ENCODE results near the gene UTF1. TPM values are rescaled to one million over a fixed set of nuclear protein-coding genes. Genes with fewer than 3 reads are reported as not detected.
"Not testable (repeated sequence)": the region's sequence is repeated elsewhere in the genome, so short reads cannot be mapped to it uniquely, and the experiment has no call there.

UTF1 gene
- total RNA-seq, 8 experiments from 2014 or later, result 0.18 to 0.38 (median 0.24) TPM; not detected in 5

DNA sequence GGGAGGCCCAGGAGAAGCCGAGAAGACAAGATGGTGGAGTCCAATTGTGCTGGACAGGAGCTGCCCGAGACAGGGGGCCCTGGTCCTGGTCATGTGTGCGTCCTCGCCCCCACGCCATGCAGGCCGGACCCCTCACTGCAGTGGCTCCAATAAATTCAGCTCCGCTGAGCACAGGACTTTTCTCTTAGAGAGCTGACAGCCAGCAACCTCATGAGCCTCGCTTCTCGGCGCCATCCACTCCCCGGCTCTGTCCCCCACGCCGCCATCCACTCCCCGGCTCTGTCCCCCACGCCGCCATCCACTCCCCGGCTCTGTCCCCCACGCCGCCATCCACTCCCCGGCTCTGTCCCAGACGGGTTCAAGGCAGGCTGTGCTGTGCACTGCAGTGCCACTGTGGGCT is 2.8 kb upstream of the UTF1 start:
- Histone ChIP-seq H3K4me1 (replicated peaks in 1 of 2) (peaks cover 18 to 22% of the 10 kb centered on the region in 2 donors), H3K4me3 (no peak overlapping the region), H3K27ac (no peak overlapping the region)
- no peak for ATAC-seq (replicated peaks in 6 of 8)
- in situ Hi-C loops (cut with MboI; ENCODE audit: low pct_unique_long_range_greater_than_20kb in 2 of 9, low sequenced_read_pairs in 9 of 9, unreplicated experiment in 9 of 9), result no loop called here
- WGBS, 10 experiments, result 80% methylated on average over 2 to 5 of the region's 21 CpGs; no CpG with 5 or more reads in 8 of the 10 experiments

DNA sequence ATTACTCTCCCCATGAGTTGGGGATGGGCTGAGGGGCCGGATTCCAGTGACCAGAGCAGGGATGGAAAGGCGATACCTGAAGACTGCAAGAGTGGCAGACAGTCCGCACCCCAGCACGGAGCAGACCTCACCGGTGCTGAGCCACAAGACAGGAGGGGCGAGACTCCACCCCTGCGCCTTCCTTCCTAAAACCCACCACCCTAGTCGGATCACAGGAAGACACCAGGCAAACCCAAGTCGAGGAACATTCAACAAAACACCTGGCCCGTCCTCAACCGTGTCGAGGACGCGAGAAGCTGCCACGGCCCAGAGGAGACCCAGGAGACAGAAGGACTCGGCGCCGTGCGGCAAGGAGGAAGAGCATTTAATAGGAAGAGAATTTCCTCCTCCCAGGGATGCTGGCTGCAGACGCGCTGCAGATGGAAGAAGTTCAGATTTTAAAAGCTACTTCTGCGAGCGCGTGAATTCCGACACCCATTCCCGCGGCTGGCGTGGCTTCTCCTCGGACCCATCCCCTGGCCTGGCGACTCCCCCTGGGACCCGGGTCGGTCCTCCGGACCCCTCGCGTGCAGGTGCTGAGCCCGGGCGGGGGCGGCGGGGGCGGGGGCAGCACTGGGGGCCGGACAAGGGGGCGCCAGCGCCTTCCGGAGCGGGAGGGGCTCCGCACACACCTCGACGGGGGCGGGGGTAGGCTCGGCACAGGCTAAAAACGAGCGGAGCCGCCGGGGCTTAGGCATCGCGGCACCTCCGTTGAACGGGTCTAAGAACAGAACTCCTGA is 563 bp upstream of the UTF1 start:
- 5 to 70% (median 27%) methylated on average over 2 to 9 of the region's 58 CpGs; no CpG with 5 or more reads in 3 of the 10 experiments for WGBS, 10 experiments
- peak in 2 of 8 experiments; percentile 12 to 15 for ATAC-seq (replicated peaks in 6 of 8)
- Histone ChIP-seq H3K4me3 (peak overlapping the region in 4 of 5 donors; percentile 25 to 34 (median 34)), H3K27ac (no peak overlapping the region), H3K4me1 (replicated peaks in 1 of 2) (peaks cover 18 to 24% of the 10 kb centered on the region in 2 donors)
- in situ Hi-C loops (cut with MboI; ENCODE audit: low pct_unique_long_range_greater_than_20kb in 2 of 9, low sequenced_read_pairs in 9 of 9, unreplicated experiment in 9 of 9), result no loop called here

DNA sequence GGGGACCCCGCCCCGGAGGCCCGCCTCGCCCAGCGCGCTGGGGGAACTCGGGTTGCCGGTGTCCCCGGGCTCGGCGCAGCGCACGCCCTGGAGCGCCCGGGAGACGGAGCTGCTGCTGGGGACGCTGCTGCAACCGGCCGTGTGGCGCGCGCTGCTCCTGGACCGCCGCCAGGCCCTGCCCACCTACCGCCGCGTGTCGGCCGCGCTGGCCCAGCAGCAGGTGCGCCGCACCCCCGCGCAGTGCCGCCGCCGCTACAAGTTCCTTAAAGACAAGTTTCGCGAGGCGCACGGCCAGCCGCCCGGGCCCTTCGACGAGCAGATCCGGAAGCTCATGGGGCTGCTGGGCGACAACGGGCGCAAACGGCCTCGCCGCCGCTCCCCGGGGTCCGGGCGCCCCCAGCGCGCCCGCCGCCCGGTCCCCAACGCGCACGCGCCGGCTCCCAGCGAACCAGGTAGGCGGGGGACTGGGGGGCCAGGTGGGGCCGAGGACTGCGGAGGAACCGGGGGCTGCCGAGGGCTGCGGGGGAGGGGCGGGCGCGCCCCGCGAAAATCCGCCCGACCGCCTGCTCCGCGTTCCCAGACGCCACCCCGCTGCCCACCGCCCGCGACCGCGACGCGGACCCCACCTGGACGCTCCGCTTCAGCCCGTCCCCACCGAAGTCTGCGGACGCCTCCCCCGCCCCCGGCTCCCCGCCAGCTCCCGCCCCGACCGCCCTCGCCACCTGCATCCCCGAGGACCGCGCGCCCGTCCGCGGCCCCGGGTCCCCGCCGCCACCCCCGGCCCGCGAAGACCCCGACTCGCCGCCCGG is 574 bp downstream of the UTF1 start:
- Histone ChIP-seq H3K4me3 (peak overlapping the region; percentile 12 to 34 (median 33)), H3K4me1 (replicated peaks in 1 of 2) (peaks cover 18 to 27% of the 10 kb centered on the region in 2 donors), H3K27ac (no peak overlapping the region)
- 0 to 13% methylated on average over 5 to 8 of the region's 122 CpGs; no CpG with 5 or more reads in 8 of the 10 experiments for WGBS, 10 experiments
- in situ Hi-C loops (cut with MboI; ENCODE audit: low pct_unique_long_range_greater_than_20kb in 2 of 9, low sequenced_read_pairs in 9 of 9, unreplicated experiment in 9 of 9), result no loop called here
- ATAC-seq (replicated peaks in 6 of 8), result peak in 6 of 8 experiments; percentile 57 to 81 (median 72)

DNA sequence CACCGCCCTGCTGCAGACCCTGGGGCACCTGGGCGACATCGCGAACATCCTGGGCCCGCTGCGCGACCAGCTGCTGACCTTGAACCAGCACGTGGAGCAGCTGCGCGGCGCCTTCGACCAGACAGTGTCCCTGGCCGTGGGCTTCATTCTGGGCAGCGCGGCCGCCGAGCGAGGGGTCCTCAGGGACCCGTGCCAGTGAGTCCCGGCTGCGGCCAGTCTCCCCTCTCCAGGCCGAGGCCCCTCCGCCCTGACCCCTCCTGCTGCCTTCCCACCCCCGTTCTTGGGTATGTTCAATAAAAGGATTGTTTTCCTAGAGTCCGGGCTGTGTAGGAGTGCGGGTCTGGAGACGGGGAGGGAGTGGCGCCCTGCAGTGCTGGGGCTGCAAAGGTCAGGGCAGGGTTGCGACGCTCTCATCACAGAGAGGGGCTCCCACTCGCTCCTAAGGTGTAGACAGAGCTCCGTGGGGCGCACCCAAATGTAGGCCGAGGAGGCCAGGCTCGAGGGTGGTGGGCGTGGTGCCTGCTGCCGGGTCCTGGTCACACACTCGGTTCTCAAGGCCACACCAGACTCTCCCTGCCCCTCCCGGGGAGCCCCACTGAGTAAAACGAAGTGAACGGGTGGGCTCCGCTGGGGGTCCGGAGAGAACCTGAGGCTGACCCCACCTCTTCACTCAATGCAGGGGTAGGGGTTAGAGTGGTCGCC is 1.4 kb downstream of the UTF1 start:
- in situ Hi-C loops (cut with MboI; ENCODE audit: low pct_unique_long_range_greater_than_20kb in 2 of 9, low sequenced_read_pairs in 9 of 9, unreplicated experiment in 9 of 9), result no loop called here
- no peak overlapping the region for H3K27ac ChIP-seq
- no peak overlapping the region for H3K4me3 ChIP-seq
- H3K4me1 ChIP-seq (replicated peaks in 1 of 2), result peaks cover 18 to 34% of the 10 kb centered on the region in 2 donors
- 7 to 40% methylated on average over 1 to 11 of the region's 44 CpGs; no CpG with 5 or more reads in 8 of the 10 experiments for WGBS, 10 experiments
- ATAC-seq (replicated peaks in 6 of 8), result peak in 3 of 8 experiments; percentile 5 to 21 (median 19)

DNA sequence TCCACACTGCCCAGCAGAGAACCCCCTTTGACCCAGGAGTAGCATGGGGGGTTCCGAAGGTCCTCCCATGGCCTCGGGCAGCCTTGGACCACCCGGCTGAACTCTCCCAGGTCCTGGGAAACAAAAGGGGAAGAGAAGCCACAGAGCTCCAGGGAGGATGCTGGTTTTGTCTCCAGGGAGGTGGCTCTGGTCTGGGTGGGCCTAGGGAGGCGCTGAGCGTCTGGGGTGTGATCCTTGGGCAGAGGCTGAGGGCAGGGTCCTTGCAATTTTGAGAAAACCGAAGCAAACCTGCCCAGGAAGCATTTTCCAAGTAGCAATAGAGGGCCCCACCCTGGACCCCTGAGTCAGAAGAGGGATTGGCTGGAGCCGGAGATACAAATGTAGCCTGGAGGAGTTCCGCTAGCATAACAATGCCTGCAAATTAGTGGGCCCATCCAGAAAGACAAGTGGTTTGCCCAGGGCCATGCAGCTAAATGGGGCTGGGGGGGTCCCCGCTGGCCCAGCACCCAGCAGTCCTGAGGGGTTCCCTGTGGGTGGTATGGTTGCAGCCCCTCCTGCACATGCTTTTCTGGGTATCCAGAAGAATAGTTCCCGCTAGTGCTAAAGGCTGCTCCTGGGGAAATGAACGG is 2.0 kb downstream of the UTF1 start:
- in situ Hi-C loops (cut with MboI; ENCODE audit: low pct_unique_long_range_greater_than_20kb in 2 of 9, low sequenced_read_pairs in 9 of 9, unreplicated experiment in 9 of 9), result no loop called here
- Histone ChIP-seq H3K4me1 (replicated peaks in 1 of 2) (peaks cover 18 to 41% of the 10 kb centered on the region in 2 donors), H3K27ac (no peak overlapping the region), H3K4me3 (no peak overlapping the region)
- WGBS, 10 experiments, result 0 to 82% (median 20%) methylated on average over 1 to 4 of the region's 11 CpGs; no CpG with 5 or more reads in 4 of the 10 experiments
- no peak for ATAC-seq (replicated peaks in 6 of 8)

DNA sequence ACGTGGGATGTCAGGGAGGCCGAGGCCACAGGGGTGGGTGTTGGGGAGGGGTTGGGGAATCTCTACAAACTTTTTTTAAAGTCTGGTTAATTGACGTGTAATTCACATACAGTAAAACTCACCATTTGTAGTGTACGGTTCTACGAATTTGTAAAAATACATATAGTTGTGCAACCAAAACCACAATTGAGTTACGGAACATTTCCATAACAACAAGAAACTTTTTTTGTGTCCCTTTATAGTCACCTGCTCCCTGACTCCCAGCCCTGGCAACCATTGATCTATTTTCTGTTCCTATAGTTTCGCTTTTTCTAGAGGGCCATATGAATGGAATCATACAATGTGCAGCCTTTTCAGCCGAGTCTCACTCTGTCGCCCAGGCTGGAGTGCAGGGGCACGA is 4.8 kb downstream of the UTF1 start:
- ATAC-seq (replicated peaks in 6 of 8); H3K27ac ChIP-seq; in situ Hi-C loops (cut with MboI; ENCODE audit: low pct_unique_long_range_greater_than_20kb in 2 of 9, low sequenced_read_pairs in 9 of 9, unreplicated experiment in 9 of 9); H3K4me3 ChIP-seq: not testable (repeated sequence)
- peaks cover 16 to 52% of the 10 kb centered on the region in 2 donors for H3K4me1 ChIP-seq (replicated peaks in 1 of 2)
- WGBS, 10 experiments, result no CpG with 5 or more reads among the region's 10 CpGs

DNA sequence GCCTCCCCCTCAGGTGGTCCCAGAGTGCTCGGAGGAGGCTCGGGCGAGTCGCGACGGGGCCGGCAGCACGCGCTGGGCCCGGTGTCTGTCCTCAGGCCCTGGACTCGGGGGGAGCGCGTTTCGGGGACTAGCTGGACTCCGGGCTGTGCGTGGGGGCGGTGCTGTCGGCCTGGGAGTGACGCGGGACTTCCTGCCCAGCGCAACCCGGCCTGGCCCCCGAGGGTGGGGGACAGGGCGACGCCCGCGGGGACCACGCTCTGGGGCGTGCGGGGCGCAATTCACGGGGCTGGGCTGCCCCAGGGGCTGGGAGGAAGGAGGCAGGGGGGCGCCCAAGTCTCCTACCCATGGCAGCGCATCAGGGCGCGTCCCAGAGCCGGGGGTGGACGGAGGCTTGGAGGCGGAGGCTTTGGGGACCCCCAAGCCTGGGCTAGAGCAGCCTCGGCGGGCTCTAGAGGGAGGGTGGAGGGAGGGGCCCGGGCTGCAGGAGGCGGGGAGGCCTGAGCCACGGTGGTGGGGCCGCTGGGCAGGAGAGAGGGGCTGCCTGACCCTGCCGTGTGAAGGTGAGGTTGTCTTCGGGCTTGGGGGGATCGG is 5.3 kb downstream of the UTF1 start:
- in situ Hi-C loops (cut with MboI; ENCODE audit: low pct_unique_long_range_greater_than_20kb in 2 of 9, low sequenced_read_pairs in 9 of 9, unreplicated experiment in 9 of 9), result no loop called here
- Histone ChIP-seq H3K4me3 (no peak overlapping the region), H3K4me1 (replicated peaks in 1 of 2) (peaks cover 10 to 49% of the 10 kb centered on the region in 2 donors), H3K27ac (no peak overlapping the region)
- ATAC-seq (replicated peaks in 6 of 8), result peak in 2 of 8 experiments; percentile 16 to 20
- WGBS, 10 experiments, result 20% methylated on average over 1 of the region's 48 CpGs; no CpG with 5 or more reads in 9 of the 10 experiments

DNA sequence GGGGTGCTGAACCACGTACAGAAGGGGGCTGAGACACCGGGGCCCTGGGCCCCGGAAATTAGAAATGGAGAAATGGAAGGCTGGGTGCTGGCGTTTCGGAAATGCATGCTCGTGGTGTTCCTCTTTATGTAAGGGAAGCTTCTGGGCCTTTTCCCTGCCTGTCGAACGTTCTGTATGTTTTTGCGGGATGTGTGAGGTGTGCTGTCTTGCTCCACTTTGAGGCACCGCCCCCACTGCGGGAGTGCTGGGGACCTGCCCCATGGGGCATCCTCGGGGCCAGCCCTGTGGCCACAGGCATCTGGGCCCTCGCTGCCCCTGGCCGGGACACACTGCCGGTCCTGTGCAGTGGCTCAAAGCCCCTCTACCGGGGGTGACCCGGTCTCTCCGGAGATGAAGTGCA is 5.9 kb downstream of the UTF1 start:
- Histone ChIP-seq H3K27ac (no peak overlapping the region), H3K4me3 (no peak overlapping the region), H3K4me1 (replicated peaks in 1 of 2) (peaks cover 6 to 46% of the 10 kb centered on the region in 2 donors)
- in situ Hi-C loops (cut with MboI; ENCODE audit: low pct_unique_long_range_greater_than_20kb in 2 of 9, low sequenced_read_pairs in 9 of 9, unreplicated experiment in 9 of 9), result no loop called here
- WGBS, 10 experiments, result 7% methylated on average over 4 of the region's 18 CpGs; no CpG with 5 or more reads in 9 of the 10 experiments
- ATAC-seq (replicated peaks in 6 of 8), result no peak

DNA sequence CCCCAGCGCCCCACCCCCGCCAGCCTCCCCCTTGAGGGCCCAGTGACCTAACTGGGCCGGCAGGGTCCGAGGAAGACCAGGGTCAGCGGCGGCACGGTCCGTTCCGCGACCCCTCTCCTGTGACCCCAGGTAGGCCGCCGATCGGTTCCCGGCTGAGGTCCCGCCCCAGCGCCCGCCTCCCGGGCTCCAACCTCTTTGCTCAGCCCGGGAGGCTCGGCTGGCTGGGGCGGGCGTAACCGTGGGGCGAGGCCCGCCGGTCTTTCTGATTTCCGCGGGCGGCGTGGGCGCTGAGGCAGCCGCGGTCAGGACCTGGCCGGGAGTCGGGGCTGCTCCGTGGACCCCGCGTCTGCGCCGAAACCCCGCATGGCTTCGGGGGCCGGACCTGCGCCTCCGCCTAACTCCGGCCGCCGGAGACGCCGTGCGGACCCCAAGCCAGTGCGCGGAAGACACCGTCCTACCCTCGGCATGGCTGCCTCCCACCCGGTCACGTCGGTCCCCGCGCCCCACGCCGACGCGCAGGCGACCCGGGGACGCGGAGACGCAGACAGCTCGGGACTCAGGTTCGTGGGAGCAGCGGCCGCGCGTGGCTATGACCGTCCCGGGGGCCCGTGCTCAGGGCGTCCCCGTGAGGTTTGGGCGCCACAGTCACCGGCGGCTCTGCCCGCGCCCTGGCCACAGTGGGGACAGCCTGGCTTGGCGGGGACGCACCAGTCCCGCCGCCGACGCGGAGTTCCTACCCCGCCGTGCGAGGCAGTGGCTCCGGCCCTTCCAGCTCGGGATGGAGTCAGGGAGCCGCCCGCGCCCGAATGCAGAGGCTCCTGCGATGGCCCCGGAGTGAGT is 6.6 kb downstream of the UTF1 start:
- in situ Hi-C loops (cut with MboI; ENCODE audit: low pct_unique_long_range_greater_than_20kb in 2 of 9, low sequenced_read_pairs in 9 of 9, unreplicated experiment in 9 of 9), result no loop called here
- Histone ChIP-seq H3K4me3 (no peak overlapping the region), H3K27ac (no peak overlapping the region), H3K4me1 (replicated peaks in 1 of 2) (peaks cover 0 to 39% of the 10 kb centered on the region in 2 donors)
- 0 to 13% (median 6%) methylated on average over 2 to 15 of the region's 103 CpGs; no CpG with 5 or more reads in 6 of the 10 experiments for WGBS, 10 experiments
- ATAC-seq (replicated peaks in 6 of 8), result peak in 7 of 8 experiments; percentile 3 to 40 (median 15)

DNA sequence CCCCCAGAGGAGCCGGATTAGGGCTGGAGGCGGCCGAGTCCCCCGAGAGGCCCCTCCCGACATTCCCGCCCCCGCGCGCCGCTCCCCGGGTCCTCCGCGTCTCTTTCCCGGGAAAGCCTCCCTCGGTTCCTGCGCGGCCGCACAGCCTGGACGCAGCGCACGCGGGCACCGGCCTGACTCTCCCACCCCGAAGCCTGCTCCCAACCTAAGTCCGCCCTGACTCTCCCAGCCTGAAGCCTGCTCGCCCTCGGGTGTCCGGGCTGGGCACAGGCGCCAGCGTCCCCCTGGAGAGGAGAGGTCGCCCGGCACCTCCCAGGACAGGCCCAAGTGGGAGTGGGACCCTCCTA is 7.2 kb downstream of the UTF1 start:
- no peak overlapping the region for H3K4me3 ChIP-seq
- no peak overlapping the region for H3K27ac ChIP-seq
- WGBS, 10 experiments, result 0% methylated on average over 1 of the region's 32 CpGs; no CpG with 5 or more reads in 9 of the 10 experiments
- in situ Hi-C loops (cut with MboI; ENCODE audit: low pct_unique_long_range_greater_than_20kb in 2 of 9, low sequenced_read_pairs in 9 of 9, unreplicated experiment in 9 of 9), result no loop called here
- ATAC-seq (replicated peaks in 6 of 8), result peak in 7 of 8 experiments; percentile 10 to 43 (median 19)
- H3K4me1 ChIP-seq (replicated peaks in 1 of 2), result peaks cover 0 to 33% of the 10 kb centered on the region in 2 donors

DNA sequence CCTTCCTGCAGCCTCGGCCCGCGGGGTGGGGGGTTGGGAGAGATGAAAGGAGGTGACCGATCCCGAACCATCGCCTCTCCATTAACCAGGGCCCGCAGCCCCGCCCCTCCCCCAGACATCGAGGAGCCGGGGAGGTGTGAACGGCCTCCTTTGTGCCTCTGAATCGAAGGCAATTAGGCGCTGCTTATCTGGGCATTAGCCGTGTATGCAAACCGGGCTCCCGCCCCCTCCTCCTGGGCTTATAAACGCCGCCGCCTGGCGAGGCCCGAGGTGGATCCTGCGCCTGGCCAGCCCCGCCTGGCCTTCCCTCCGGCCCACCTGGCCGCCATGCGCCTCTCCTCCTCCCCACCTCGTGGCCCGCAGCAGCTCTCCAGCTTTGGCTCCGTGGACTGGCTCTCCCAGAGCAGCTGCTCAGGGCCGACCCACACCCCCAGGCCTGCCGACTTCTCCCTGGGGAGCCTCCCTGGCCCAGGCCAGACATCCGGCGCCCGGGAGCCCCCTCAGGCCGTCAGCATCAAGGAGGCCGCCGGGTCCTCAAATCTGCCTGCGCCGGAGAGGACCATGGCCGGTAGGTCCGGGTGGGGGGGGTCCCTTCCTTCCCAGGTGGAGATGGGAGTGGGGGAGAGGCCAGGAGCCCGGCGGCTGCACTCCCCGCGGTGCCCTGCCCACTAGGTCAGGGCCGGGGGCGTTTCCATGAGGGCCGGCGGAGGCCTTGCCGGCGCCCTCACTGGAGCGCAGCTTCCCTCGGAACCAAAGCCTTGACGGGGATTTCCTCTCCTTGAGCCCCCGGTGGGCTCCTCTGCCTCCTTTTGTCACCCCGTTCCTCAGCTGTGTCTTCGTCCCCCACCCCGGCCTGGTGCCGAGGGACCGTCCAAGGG is 7.8 kb downstream of the UTF1 start, which contains the start of gene VENTX:
Gene VENTX (plus strand): TSS at position 268 of the 878 bp plus-strand sequence. CDS start 60 bp downstream, at position 328.
- ATAC-seq (replicated peaks in 6 of 8), result peak in 7 of 8 experiments; percentile 18 to 72 (median 61)
- Histone ChIP-seq H3K4me3 (no peak within 1 kb of the TSS), H3K4me1 (replicated peaks in 1 of 2) (peaks cover 0 to 31% of the 10 kb centered on the region in 2 donors), H3K27ac (no peak within 1 kb of the TSS)
- WGBS, 10 experiments, result 5% methylated on average over 4 of the region's 60 CpGs; no CpG with 5 or more reads in 9 of the 10 experiments
- in situ Hi-C loops (cut with MboI; ENCODE audit: low pct_unique_long_range_greater_than_20kb in 2 of 9, low sequenced_read_pairs in 9 of 9, unreplicated experiment in 9 of 9), result no loop called here

All from motor neuron (in vitro differentiated cells).